SK-N-MC (cell line): Measurements from ENCODE around the gene PKDREJ.

Source experiments
- EZH2 ChIP-seq: fragments of 200-600 bp; sonication (generic); IDR thresholded peaks from one replicate; pipeline ENCODE4 v1.6.1; 2017; ENCODE audit warnings: antibody characterized with exemption
- FOXP2 ChIP-seq: optimal IDR thresholded peaks from 2 replicates; pipeline ENCODE3; 2011; ENCODE audit warnings: mild to moderate bottlenecking, moderate library complexity; ENCODE audit not compliant: insufficient read depth; ENCODE audit errors: extremely low read length, control extremely low read depth
- POLR2AphosphoS5 ChIP-seq: IDR thresholded peaks from 2 replicates; pipeline ENCODE4 v1.6.1; 2012; ENCODE audit warnings: mild to moderate bottlenecking, low read depth, low read length, borderline replicate concordance

GRCh38 chr22:46312056-46312455 is 48.9 kb upstream of the PKDREJ start:
- TF ChIP-seq EZH2, result no peak
- no peak for TF ChIP-seq POLR2AphosphoS5
- TF ChIP-seq FOXP2, result no peak
